Activated T-helper 1 cell treated with anti-CD3 and anti-CD28 coated beads, Interleukin-12 subunit alpha, Interleukin-12 subunit beta, Interleukin-2, Interleukin-4 antibody, amounts not matched to agents 30 ng/mL and 10 ng/mL and 1 ng/mL, durations not matched to agents 14 hours and 24 hours and 36 hours (primary cell): ENCODE results near the gene SDR39U1. TPM values are rescaled to one million over a fixed set of nuclear protein-coding genes. Genes with fewer than 3 reads are reported as not detected.

Experiments used
- DNase-seq: peaks from one replicate; pipeline ENCODE4 v3.0.0; 2021; ENCODE audit warnings: low spot score
- H3K27ac Mint-ChIP-seq: one replicate; pipeline ENCODE4 v1.8.0; 2021; ENCODE audit warnings: mild to moderate bottlenecking, mixed read lengths
- H3K27me3 Mint-ChIP-seq: one replicate; pipeline ENCODE4 v1.8.0; 2022; ENCODE audit warnings: mild to moderate bottlenecking, moderate library complexity, mixed read lengths; ENCODE audit not compliant: insufficient read depth
- H3K36me3 Mint-ChIP-seq: one replicate; pipeline ENCODE4 v1.8.0; 2021; ENCODE audit warnings: low read depth, mixed read lengths
- H3K4me1 Mint-ChIP-seq: one replicate; pipeline ENCODE4 v1.8.0; 2021; ENCODE audit warnings: low read depth, mixed read lengths
- H3K4me3 Mint-ChIP-seq: one replicate; pipeline ENCODE4 v1.8.0; 2021; ENCODE audit warnings: mild to moderate bottlenecking, moderate library complexity, mixed read lengths
- H3K9me3 Mint-ChIP-seq: one replicate; pipeline ENCODE4 v1.8.0; 2021; ENCODE audit warnings: mixed read lengths
- intact Hi-C: fragments of 100-400 bp; cut with micrococcal nuclease; formaldehyde crosslinking; loops from one replicate; pipeline ENCODE4 v1.15.1; 2024
- total RNA-seq: library from RNA; stranded (reverse); gene quantifications from 2 replicates; pipeline ENCODE4 v1.2.3, GENCODE V29; 2022

SDR39U1 gene
- total RNA-seq, 1 donor from 2014 or later: 41.5 TPM

DNA sequence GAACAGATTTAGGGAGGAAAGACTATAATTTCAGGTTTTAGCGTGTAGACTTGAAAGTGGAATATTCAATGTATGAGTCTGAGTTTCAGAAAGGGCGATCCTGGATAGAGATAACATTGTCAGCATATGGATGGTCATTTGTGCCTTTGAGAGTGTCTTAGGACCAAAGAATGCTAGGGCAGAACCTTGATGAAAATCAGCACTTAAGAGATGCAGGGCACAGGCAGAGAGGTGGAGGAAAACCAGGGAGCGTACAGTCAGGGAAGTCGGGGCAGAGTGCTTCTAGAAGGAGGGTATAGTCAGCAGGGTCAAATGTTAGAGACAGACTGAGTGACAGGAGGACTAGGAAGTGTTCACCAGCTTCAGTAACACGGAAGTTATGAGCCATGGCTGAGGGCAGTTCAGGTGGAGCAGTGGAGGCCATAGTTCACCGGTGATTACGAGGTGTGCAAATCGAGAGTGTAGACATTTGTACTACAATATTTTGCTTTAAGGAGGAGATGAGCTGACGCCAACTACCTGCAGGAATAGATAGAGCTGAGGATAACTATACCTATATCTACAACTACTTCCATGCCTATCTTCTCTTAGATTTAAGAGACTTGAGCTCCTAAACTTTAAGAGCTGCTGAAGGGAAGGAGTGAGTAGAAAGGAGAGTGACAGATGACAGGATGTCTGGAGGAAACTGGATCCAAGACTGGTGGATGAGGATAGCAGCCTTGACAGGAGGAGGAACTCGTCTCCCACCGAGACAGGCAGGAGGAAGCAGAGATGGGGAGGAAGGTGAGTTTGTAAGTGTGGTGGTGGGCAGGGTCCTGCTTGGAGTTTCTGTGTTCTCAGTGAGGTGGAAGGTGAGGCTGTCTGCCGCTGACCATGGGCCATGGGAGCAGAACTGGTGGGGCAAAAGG is 19.6 kb downstream of the SDR39U1 start:
- H3K27ac Mint-ChIP-seq: no peak overlapping the region
- H3K4me1 Mint-ChIP-seq: peaks cover 23% of the 10 kb centered on the region
- H3K4me3 Mint-ChIP-seq: no peak overlapping the region
- no peaks in the 10 kb centered on the region for H3K9me3 Mint-ChIP-seq
- peaks cover 2% of the 10 kb centered on the region for H3K36me3 Mint-ChIP-seq
- DNase-seq: no peak
- peaks cover 6% of the 10 kb centered on the region for H3K27me3 Mint-ChIP-seq
- intact Hi-C loops: no loop called here

GRCh38 chr14:24422261-24422660 is 20.3 kb downstream of the SDR39U1 start:
- no peaks in the 10 kb centered on the region for H3K9me3 Mint-ChIP-seq
- intact Hi-C loops: no loop called here
- H3K4me3 Mint-ChIP-seq: no peak overlapping the region
- no peak overlapping the region for H3K27ac Mint-ChIP-seq
- H3K4me1 Mint-ChIP-seq: peaks cover 23% of the 10 kb centered on the region
- DNase-seq: no peak
- peaks cover 2% of the 10 kb centered on the region for H3K36me3 Mint-ChIP-seq
- H3K27me3 Mint-ChIP-seq: peaks cover 6% of the 10 kb centered on the region

DNA sequence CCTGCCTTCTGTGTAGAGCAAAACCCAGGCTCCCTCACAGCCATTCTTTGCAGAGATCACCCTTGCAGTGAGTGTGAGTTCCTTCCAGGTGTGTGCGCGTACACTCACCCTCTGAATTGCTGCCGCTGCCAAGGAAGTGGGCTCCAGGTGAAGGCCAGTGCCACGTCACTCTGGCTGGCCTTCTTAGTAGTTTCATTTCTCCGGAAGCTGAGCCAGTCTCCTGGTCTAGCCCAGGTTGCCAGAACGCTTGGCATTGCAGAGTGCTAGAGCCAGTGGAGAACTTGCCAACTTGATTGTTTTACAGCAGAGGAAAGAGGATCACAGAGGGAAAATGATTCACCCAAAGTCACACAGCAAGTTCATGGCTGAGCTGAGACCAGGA is 24.1 kb downstream of the SDR39U1 start:
- H3K4me3 Mint-ChIP-seq: no peak overlapping the region
- H3K9me3 Mint-ChIP-seq: no peaks in the 10 kb centered on the region
- no peaks in the 10 kb centered on the region for H3K36me3 Mint-ChIP-seq
- DNase-seq: no peak
- peaks cover 6% of the 10 kb centered on the region for H3K27me3 Mint-ChIP-seq
- H3K4me1 Mint-ChIP-seq: no peaks in the 10 kb centered on the region
- H3K27ac Mint-ChIP-seq: no peak overlapping the region
- intact Hi-C loops: no loop called here

- H3K36me3 Mint-ChIP-seq: no peaks in the 10 kb centered on the region
- no peak overlapping the region for H3K27ac Mint-ChIP-seq
- intact Hi-C loops: no loop called here
- peaks cover 6% of the 10 kb centered on the region for H3K27me3 Mint-ChIP-seq
- H3K4me3 Mint-ChIP-seq: no peak overlapping the region
- H3K4me1 Mint-ChIP-seq: no peaks in the 10 kb centered on the region
- no peaks in the 10 kb centered on the region for H3K9me3 Mint-ChIP-seq
- DNase-seq: no peak
Measured at GRCh38 chr14:24417832-24418491, 24.6 kb downstream of the SDR39U1 start.

- no peak overlapping the region for H3K27ac Mint-ChIP-seq
- no peaks in the 10 kb centered on the region for H3K9me3 Mint-ChIP-seq
- intact Hi-C loops: no loop called here
- no peak for DNase-seq
- no peaks in the 10 kb centered on the region for H3K36me3 Mint-ChIP-seq
- H3K4me1 Mint-ChIP-seq: no peaks in the 10 kb centered on the region
- peaks cover 6% of the 10 kb centered on the region for H3K27me3 Mint-ChIP-seq
- H3K4me3 Mint-ChIP-seq: no peak overlapping the region
Measured at GRCh38 chr14:24416932-24417619, 25.5 kb downstream of the SDR39U1 start.

DNA sequence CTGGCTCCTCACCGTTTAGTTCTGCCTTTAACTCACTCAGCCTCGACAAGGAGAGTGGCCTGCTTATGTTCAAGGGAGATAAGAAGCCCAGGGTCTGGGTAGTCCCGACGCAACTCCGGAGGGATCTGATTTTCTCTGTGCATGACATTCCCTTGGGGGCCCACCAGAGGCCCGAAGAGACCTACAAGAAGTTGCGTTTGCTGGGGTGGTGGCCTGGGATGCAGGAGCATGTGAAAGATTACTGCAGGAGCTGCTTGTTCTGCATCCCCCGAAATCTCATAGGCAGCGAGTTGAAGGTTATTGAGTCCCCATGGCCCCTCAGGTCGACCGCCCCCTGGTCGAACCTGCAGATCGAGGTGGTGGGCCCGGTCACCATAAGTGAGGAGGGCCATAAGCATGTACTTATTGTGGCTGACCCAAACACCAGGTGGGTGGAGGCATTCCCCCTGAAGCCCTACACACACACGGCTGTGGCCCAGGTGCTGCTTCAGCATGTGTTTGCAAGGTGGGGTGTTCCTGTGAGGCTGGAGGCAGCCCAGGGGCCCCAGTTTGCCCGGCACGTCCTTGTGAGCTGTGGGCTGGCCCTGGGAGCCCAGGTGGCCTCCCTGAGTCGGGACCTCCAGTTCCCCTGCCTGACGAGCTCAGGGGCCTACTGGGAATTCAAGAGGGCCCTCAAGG is 26.2 kb downstream of the SDR39U1 start:
- Mint-ChIP-seq H3K4me1 (no peaks in the 10 kb centered on the region), H3K9me3 (no peaks in the 10 kb centered on the region), H3K4me3 (no peak overlapping the region), H3K36me3 (no peaks in the 10 kb centered on the region), H3K27ac (no peak overlapping the region), H3K27me3 (peaks cover 6% of the 10 kb centered on the region)
- no peak for DNase-seq
- intact Hi-C loops: no loop called here

DNA sequence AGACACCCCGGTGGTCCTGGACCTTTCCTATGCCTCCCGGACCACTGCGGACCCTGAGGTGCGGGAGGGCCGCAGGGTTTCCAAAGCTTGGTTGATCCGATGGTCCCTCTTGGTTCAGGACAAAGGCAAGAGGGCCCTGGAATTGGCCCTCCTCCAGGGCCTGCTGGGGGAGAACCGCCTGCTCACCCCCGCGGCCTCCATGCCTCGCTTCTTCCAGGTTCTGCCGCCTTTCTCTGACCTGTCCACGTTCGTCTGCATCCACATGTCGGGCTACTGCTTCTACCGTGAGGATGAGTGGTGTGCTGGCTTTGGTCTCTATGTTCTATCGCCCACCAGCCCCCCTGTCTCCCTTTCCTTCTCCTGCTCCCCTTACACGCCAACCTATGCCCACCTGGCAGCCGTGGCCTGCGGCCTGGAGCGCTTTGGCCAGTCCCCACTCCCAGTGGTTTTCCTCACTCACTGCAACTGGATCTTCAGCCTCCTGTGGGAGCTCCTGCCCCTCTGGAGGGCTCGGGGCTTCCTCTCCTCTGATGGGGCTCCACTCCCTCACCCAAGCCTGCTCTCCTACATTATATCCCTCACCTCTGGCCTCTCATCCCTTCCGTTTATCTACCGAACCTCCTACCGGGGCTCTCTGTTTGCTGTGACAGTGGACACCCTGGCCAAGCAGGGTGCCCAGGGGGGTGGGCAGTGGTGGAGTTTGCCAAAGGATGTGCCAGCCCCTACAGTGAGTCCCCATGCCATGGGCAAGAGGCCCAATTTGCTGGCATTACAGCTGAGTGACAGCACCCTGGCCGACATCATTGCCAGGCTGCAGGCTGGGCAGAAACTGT is 26.9 kb downstream of the SDR39U1 start:
- Mint-ChIP-seq H3K36me3 (no peaks in the 10 kb centered on the region), H3K4me3 (no peak overlapping the region), H3K9me3 (no peaks in the 10 kb centered on the region), H3K4me1 (no peaks in the 10 kb centered on the region), H3K27me3 (peaks cover 6% of the 10 kb centered on the region), H3K27ac (no peak overlapping the region)
- no peak for DNase-seq
- intact Hi-C loops: no loop called here

- Mint-ChIP-seq H3K36me3 (no peaks in the 10 kb centered on the region), H3K4me1 (no peaks in the 10 kb centered on the region), H3K27ac (no peak overlapping the region), H3K27me3 (peaks cover 4% of the 10 kb centered on the region), H3K4me3 (no peak overlapping the region), H3K9me3 (no peaks in the 10 kb centered on the region)
- DNase-seq: no peak
- intact Hi-C loops: no loop called here
Measured at GRCh38 chr14:24414732-24415420, 27.7 kb downstream of the SDR39U1 start.

DNA sequence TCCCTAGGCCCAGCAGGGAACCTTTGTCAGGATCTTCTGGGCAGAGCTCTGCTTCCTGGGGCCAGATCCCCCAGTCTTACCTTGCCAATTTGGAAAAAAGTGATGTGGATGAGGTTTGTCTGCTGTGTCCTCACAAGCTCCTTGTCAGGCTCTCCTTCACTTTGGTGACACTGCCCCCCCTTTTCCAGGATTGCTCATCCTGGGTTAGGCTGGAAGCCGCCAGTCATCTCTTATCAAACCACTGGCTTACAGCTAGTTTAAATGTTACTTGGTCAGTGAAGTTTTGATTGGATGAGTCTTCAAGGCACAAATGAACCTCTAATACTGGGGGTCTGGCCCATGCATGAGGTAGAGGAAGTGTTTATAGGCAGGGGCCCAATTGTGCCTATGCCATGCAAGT is 28.5 kb downstream of the SDR39U1 start:
- Mint-ChIP-seq H3K4me1 (no peaks in the 10 kb centered on the region), H3K9me3 (no peaks in the 10 kb centered on the region), H3K27me3 (peaks cover 2% of the 10 kb centered on the region), H3K36me3 (no peaks in the 10 kb centered on the region), H3K27ac (no peak overlapping the region), H3K4me3 (no peak overlapping the region)
- DNase-seq: no peak
- intact Hi-C loops: no loop called here

GRCh38 chr14:24411443-24412389 is 30.9 kb downstream of the SDR39U1 start:
- no peak for DNase-seq
- Mint-ChIP-seq H3K36me3 (no peaks in the 10 kb centered on the region), H3K9me3 (no peaks in the 10 kb centered on the region), H3K4me3 (no peak overlapping the region), H3K27ac (no peak overlapping the region), H3K4me1 (no peaks in the 10 kb centered on the region), H3K27me3 (no peaks in the 10 kb centered on the region)
- intact Hi-C loops: no loop called here

GRCh38 chr14:24409956-24410355 is 32.6 kb downstream of the SDR39U1 start:
- H3K9me3 Mint-ChIP-seq: no peaks in the 10 kb centered on the region
- no peaks in the 10 kb centered on the region for H3K4me1 Mint-ChIP-seq
- H3K4me3 Mint-ChIP-seq: no peak overlapping the region
- no peak for DNase-seq
- H3K36me3 Mint-ChIP-seq: no peaks in the 10 kb centered on the region
- intact Hi-C loops: no loop called here
- peaks cover 5% of the 10 kb centered on the region for H3K27me3 Mint-ChIP-seq
- H3K27ac Mint-ChIP-seq: no peak overlapping the region
